Tibial nerve (tissue), 4 donors: Measurements from ENCODE around the gene EXOC3L1.

Experiments used
- EP300 ChIP-seq, 2 donors: sonication (generic); formaldehyde crosslinking; IDR thresholded peaks; one replicate each; pipeline ENCODE4 v1.6.1; 2017; ENCODE audit warnings: antibody characterized with exemption in 2 of 2, mild to moderate bottlenecking in 1 of 2
- POLR2A ChIP-seq, 2 donors: fragments of 450-650 bp; IDR thresholded peaks; one replicate each; pipeline ENCODE4 v1.6.1; 2017; ENCODE audit warnings: antibody characterized with exemption in 2 of 2, mild to moderate bottlenecking in 2 of 2, moderate library complexity in 2 of 2
- TF ChIP-seq, protein P1 (sequence below), 5 experiments: fragments of 200-600 bp in 3 of 5; fragments of 450-650 bp in 2 of 5; sonication (generic) in 3 of 5; IDR thresholded peaks; one replicate each; pipeline ENCODE4 v1.5.1; 2016 to 2019; ENCODE audit warnings: antibody characterized with exemption in 5 of 5, mild to moderate bottlenecking in 3 of 5, moderate library complexity in 2 of 5

DNA sequence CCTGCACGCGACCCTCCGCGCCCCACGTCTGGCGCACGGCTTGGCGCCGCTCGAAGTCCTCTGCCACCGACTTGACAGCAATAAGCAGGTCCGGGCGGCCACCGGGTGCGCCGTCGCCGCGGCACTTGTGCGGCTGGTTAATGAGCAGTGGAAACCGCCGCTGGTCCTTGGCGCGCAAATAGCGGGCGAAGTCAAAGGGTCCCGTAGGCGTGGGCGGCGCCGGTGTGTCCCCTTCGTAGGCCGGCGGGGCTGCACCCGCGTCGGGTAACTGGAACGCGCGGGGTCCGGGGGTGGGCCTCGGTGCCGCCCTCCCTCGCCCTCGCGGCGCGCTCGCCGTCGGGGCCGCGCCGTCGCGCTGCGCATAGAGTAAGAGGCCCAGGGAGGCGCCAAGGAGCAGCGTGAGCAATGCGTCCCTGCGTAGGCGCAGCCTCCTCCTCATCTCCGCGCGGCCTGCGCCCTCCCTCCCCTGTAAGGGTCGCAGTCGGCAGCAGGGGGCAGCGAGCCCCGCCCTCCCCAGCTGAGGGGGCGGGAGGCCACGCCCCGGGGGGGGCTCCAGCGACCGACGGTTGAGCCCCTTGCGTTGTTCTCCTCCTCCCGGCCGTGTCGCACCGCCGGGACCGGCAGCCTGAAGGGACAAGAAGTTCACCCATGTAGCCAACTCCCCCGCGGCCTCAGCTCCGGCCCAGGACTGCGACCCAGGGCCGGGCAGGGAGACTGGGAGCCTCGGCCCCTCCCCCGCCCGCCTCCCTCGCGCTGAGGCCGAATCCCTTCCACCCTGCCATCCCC, 39.7 kb downstream of the EXOC3L1 start:
- TF ChIP-seq, protein P1, sequence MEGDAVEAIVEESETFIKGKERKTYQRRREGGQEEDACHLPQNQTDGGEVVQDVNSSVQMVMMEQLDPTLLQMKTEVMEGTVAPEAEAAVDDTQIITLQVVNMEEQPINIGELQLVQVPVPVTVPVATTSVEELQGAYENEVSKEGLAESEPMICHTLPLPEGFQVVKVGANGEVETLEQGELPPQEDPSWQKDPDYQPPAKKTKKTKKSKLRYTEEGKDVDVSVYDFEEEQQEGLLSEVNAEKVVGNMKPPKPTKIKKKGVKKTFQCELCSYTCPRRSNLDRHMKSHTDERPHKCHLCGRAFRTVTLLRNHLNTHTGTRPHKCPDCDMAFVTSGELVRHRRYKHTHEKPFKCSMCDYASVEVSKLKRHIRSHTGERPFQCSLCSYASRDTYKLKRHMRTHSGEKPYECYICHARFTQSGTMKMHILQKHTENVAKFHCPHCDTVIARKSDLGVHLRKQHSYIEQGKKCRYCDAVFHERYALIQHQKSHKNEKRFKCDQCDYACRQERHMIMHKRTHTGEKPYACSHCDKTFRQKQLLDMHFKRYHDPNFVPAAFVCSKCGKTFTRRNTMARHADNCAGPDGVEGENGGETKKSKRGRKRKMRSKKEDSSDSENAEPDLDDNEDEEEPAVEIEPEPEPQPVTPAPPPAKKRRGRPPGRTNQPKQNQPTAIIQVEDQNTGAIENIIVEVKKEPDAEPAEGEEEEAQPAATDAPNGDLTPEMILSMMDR (IDR thresholded peaks at IDR 0.05): no peak
- TF ChIP-seq EP300 (IDR thresholded peaks at IDR 0.05) (no peak), POLR2A (IDR thresholded peaks at IDR 0.05) (no peak)
